ENCODE data around the gene NES.
A peak's percentile ranks its signal among the peaks of the same experiment; 100 is the strongest.

The NES gene

DNA sequence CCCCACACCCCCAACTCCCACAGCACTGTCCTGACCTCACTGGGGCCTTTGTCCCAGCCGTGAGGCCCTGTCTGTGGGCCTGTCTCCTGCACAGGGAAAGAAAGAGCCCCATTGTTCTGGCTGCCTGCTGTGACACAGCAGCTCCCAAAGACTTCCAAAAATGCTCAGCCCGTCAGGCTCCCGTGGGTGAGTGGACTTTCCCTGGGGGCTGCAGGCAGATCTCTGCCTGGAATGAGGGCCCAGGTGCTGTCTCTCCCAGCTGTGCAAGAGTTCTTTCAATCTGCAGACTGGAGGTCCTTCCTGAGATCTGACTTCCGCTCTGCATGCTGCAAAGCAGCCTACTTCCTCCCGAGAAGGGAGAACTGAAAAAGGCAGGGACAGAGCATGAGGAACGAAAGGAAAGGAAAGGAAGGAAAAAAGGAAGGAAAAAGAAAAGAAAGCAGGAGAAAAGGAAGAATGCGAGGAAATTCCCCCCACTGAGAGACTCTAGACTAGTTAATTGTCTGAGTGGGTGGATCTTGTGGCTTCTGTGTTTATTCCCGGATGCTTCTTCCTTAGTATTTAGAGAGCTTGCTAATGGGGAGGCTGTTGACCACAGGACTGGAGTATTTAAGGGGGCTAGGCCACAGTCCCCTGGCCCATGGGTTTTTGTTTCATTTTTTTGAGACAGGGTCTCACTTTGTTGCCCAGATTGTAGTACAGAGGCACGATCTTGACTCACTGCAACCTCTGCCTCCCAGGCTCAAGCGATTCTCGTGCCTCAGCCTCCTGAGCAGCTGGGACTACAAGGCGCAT lies 15.0 kb downstream of the NES start:
- no peak for FAIRE-seq
- DNase-seq (ENCODE audit: low spot score) = peak; percentile 48

GRCh38 chr1:156660752-156661112 lies 16.5 kb downstream of the NES start:
- DNase-seq (ENCODE audit: low spot score) (no peak), FAIRE-seq (no peak)

DNA sequence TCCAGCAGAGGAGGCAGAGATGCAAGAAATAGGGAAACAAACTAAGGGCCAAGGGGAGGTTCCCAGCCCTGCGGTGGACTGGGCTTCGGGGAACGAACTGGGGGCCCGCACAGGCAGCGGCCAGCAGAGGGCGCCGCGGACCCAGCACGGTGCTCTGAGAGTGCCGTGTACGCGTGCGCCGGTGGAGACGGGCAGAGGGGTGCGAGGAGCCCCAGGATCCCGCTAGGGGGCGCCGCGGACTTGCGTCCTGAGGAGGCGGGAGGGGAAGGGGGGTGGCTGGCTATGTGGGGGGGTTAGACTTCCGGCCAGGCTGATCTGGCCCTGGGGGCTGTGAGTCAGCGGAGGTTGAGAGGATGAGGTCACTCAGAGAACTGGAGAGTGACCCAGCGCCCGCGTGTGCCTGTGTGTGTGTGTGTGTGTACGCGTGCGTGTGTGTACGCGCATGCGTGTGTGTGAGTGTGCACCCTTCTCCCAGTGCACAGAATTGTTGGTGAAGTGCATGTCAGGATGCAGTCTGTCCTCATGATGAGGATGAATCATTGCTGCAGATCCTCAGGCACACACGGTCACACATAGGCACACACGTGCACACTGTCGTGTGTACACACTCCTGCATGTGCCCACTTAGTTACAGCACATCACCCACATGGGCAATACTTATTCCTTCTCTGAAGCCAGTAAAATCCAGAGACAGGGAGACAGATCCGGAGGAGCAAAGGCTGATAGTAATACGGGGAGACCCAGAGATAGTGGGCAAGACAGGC lies 17.0 kb downstream of the NES start:
- peak; percentile 89 for FAIRE-seq
- DNase-seq (ENCODE audit: low spot score) = peak; percentile 99

DNA sequence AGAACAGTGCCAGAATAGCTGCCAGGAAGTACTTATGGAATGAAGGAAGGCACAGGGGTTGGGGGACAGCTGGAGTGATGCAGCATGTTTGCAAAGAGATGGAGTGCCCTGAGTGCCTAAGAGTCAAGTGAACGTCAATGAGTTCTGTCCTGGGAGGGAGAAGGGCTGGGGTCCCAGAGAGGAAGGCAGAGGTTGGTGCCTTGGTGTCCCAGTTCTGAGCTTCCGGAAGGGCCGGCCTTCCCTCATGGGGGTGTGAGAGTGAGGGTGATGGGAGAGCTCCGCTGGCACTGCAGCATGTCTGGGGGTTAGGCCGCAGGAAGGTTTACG lies 17.6 kb downstream of the NES start:
- no peak for FAIRE-seq

DNA sequence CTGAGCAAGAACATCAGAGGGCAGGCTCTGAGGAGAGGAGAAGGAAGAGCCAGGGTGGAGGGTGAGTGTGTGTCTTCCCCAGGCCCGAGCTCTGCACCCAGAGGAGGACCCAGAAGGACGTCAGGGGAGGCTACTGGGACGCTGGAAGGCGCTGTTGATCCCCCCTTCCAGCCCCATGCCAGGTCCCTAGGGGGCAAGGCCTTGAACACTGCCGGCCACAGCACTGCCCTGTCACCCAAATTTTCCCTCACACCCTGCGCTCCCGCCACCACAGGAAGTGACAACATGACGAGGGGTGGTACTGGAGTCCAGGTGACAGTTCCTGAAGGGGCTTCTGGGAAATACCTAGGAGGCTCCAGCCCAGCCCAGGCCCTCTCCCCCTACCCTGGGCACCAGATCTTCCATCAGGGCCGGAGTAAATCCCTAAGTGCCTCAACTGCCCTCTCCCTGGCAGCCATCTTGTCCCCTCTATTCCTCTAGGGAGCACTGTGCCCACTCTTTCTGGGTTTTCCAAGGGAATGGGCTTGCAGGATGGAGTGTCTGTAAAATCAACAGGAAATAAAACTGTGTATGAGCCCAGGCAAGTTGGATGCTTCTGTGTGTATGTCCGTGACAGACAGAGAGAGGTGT lies 18.1 kb downstream of the NES start:
- DNase-seq (ENCODE audit: low spot score) = no peak
- no peak for FAIRE-seq

More for the DNA sequence above, 17.6 kb downstream of the NES start:
- no peak for DNase-seq (ENCODE audit: low spot score)

DNA sequence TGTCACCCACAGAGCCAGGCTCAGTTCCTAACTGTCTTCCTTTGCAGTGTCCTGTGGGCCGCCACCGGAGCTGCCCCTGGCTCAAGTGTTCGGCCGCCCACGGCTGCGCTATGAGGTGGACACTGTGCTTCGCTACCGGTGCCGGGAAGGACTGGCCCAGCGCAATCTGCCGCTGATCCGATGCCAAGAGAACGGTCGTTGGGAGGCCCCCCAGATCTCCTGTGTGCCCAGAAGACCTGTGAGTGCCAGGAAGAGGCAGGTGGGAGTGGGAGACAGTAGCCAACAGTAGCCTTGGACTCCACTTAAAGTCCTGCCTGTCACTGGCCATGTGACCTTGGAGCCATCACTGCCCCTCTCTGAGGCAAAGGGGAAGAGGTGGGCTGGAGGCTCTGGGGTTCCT lies 18.7 kb downstream of the NES start:
- FAIRE-seq (no peak), DNase-seq (ENCODE audit: low spot score) (no peak)

- FAIRE-seq (no peak), DNase-seq (ENCODE audit: low spot score) (no peak)
Measured at GRCh38 chr1:156657741-156658319, 19.4 kb downstream of the NES start.

GRCh38 chr1:156656806-156657740 lies 20.1 kb downstream of the NES start:
- no peak for FAIRE-seq
- peak; percentile 83 for DNase-seq (ENCODE audit: low spot score)

DNA sequence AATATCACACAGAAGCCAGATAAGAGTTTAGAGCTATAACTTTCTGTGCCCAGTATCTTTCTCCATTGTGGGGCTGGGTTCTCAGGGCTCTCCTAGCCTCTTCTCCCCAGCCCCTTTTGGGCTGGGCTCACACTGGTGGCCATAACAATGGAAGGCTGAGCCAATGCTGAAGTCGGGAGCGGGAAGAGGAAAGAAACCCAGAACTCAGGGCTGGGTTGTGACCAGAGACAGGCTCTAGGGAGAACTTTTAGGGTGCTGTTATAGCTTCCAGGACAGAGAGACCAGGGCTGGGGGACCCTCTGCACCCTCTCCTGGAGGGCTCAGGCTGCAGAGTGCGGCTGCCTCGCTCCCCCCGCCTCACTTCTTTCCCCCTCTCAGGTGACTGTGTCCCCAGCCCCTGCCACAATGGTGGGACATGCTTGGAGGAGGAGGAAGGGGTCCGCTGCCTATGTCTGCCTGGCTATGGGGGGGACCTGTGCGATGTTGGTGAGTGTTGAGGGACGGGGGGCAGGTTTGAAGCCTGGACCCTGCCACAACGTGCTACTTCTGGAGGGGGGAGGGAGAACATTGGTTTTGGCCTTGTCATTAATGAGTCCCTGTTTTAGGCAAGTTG lies 21.2 kb downstream of the NES start:
- no peak for FAIRE-seq

GRCh38 chr1:156655151-156655903 lies 21.9 kb downstream of the NES start:
- no peak for FAIRE-seq
- DNase-seq (ENCODE audit: low spot score) = no peak

More for the DNA sequence above, 21.2 kb downstream of the NES start:
- DNase-seq (ENCODE audit: low spot score) = no peak

- DNase-seq (ENCODE audit: low spot score) (no peak), FAIRE-seq (no peak)
Measured at GRCh38 chr1:156654700-156655099, 22.5 kb downstream of the NES start.

GRCh38 chr1:156652992-156653355 lies 24.2 kb downstream of the NES start:
- no peak for FAIRE-seq
- no peak for DNase-seq (ENCODE audit: low spot score)

DNA sequence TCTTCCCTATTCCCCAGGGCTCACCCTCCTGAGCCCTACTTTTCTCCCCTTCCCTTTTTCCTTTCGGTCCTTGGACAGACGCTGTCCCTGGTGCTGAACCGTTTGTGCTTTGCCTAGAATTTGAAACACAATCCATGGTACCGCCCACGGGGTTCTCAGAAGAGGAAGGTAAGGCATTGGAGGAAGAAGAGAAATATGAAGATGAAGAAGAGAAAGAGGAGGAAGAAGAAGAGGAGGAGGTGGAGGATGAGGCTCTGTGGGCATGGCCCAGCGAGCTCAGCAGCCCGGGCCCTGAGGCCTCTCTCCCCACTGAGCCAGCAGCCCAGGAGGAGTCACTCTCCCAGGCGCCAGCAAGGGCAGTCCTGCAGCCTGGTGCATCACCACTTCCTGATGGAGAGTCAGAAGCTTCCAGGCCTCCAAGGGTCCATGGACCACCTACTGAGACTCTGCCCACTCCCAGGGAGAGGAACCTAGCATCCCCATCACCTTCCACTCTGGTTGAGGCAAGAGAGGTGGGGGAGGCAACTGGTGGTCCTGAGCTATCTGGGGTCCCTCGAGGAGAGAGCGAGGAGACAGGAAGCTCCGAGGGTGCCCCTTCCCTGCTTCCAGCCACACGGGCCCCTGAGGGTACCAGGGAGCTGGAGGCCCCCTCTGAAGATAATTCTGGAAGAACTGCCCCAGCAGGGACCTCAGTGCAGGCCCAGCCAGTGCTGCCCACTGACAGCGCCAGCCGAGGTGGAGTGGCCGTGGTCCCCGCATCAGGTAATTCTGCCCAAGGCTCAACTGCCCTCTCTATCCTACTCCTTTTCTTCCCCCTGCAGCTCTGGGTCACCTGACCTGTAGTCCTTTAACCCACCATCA lies 24.8 kb downstream of the NES start:
- no peak for FAIRE-seq
- DNase-seq (ENCODE audit: low spot score) = no peak

- FAIRE-seq = no peak
- no peak for DNase-seq (ENCODE audit: low spot score)
Measured at GRCh38 chr1:156648951-156649350, 28.3 kb downstream of the NES start.

DNA sequence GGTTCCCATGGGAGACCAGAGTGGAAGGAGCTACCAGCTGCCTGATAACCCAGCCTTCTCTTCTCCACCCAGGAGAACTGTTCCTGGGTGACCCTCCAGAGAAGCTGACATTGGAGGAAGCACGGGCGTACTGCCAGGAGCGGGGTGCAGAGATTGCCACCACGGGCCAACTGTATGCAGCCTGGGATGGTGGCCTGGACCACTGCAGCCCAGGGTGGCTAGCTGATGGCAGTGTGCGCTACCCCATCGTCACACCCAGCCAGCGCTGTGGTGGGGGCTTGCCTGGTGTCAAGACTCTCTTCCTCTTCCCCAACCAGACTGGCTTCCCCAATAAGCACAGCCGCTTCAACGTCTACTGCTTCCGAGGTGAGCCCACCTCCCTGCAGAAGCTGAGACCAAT lies 28.7 kb downstream of the NES start:
- FAIRE-seq (no peak), DNase-seq (ENCODE audit: low spot score) (no peak)

DNA sequence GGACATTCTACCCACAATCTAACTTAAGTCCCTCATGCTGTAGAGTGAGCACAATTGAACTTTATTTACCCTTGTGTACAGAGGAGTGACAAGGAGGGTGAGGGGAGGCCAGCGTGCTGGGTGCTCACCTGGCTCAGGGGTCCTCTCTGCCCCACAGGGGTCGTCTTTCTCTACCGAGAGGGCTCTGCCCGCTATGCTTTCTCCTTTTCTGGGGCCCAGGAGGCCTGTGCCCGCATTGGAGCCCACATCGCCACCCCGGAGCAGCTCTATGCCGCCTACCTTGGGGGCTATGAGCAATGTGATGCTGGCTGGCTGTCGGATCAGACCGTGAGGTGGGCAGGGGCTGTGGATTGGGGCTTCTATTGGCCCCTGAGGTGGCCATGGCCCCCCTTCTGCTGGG lies 29.9 kb downstream of the NES start:
- DNase-seq (ENCODE audit: low spot score) (no peak), FAIRE-seq (no peak)

GRCh38 chr1:156646738-156647211 lies 30.4 kb downstream of the NES start:
- no peak for FAIRE-seq
- no peak for DNase-seq (ENCODE audit: low spot score)

GRCh38 chr1:156645666-156646065 lies 31.5 kb downstream of the NES start:
- FAIRE-seq (no peak), DNase-seq (ENCODE audit: low spot score) (no peak)

DNA sequence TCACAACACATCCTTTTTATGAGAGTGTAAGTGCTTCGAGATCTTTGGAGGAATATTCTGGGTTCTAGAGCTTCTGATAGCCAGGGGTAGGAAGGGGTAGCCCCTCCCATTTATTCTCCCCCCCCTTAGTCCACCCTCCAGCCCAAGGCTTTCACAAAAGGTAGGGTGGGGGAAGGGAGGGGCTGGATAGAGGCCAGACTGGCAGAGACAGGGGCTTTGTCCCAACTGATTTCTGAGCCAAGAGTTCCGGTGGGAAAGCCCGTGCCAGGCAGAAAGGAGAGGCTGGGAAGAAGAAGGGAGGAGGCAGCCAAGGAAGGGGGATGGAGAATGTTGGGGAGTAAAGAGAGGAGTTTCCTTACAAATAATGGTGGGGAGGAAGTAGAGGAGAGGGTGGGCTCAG lies 32.2 kb downstream of the NES start:
- FAIRE-seq (no peak), DNase-seq (ENCODE audit: low spot score) (no peak)
